ENCODE measurements around the gene TESK2. TPM values are rescaled to one million over a fixed set of nuclear protein-coding genes. Genes with fewer than 3 reads are reported as not detected.

The TESK2 gene
- total RNA-seq, 1 donor from 2014 or later = 1.9 TPM

GRCh38 chr1:45381243-45381642, 109.7 kb downstream of the TESK2 start:
- Mint-ChIP-seq H3K27me3 (ENCODE audit: low read depth) (no peaks in the 10 kb centered on the region), H3K36me3 (ENCODE audit: low read depth) (no peaks in the 10 kb centered on the region), H3K9me3 (no peaks in the 10 kb centered on the region), H3K27ac (ENCODE audit: unreplicated experiment) (no peak overlapping the region), H3K4me1 (no peaks in the 10 kb centered on the region), H3K4me3 (no peak overlapping the region)
- DNase-seq (ENCODE audit: low read depth, low spot score) = no peak
- TF ChIP-seq CTCF (conservative IDR thresholded peaks at IDR 0.05) = no peak

- H3K27me3 Mint-ChIP-seq (ENCODE audit: low read depth) = no peaks in the 10 kb centered on the region
- no peak for DNase-seq (ENCODE audit: low read depth, low spot score)
- H3K36me3 Mint-ChIP-seq (ENCODE audit: low read depth) = no peaks in the 10 kb centered on the region
- no peak overlapping the region for H3K27ac Mint-ChIP-seq (ENCODE audit: unreplicated experiment)
- H3K9me3 Mint-ChIP-seq = no peaks in the 10 kb centered on the region
- no peaks in the 10 kb centered on the region for H3K4me1 Mint-ChIP-seq
- TF ChIP-seq CTCF (conservative IDR thresholded peaks at IDR 0.05) = no peak
- H3K4me3 Mint-ChIP-seq = no peak overlapping the region
Measured at GRCh38 chr1:45380730-45381129, 110.2 kb downstream of the TESK2 start.

GRCh38 chr1:45380125-45380524, 110.8 kb downstream of the TESK2 start:
- Mint-ChIP-seq H3K4me3 (no peak overlapping the region), H3K9me3 (no peaks in the 10 kb centered on the region), H3K36me3 (ENCODE audit: low read depth) (no peaks in the 10 kb centered on the region), H3K4me1 (no peaks in the 10 kb centered on the region), H3K27ac (ENCODE audit: unreplicated experiment) (no peak overlapping the region), H3K27me3 (ENCODE audit: low read depth) (no peaks in the 10 kb centered on the region)
- no peak for TF ChIP-seq CTCF (conservative IDR thresholded peaks at IDR 0.05)
- no peak for DNase-seq (ENCODE audit: low read depth, low spot score)

GRCh38 chr1:45379524-45379923, 111.4 kb downstream of the TESK2 start:
- H3K4me1 Mint-ChIP-seq = no peaks in the 10 kb centered on the region
- TF ChIP-seq CTCF (conservative IDR thresholded peaks at IDR 0.05) = no peak
- no peak overlapping the region for H3K27ac Mint-ChIP-seq (ENCODE audit: unreplicated experiment)
- no peaks in the 10 kb centered on the region for H3K9me3 Mint-ChIP-seq
- H3K4me3 Mint-ChIP-seq = no peak overlapping the region
- no peaks in the 10 kb centered on the region for H3K36me3 Mint-ChIP-seq (ENCODE audit: low read depth)
- DNase-seq (ENCODE audit: low read depth, low spot score) = no peak
- peaks cover 4% of the 10 kb centered on the region for H3K27me3 Mint-ChIP-seq (ENCODE audit: low read depth)

GRCh38 chr1:45378184-45378583, 112.8 kb downstream of the TESK2 start:
- no peak for DNase-seq (ENCODE audit: low read depth, low spot score)
- Mint-ChIP-seq H3K9me3 (no peaks in the 10 kb centered on the region), H3K27me3 (ENCODE audit: low read depth) (peaks cover 5% of the 10 kb centered on the region), H3K4me3 (no peak overlapping the region), H3K4me1 (no peaks in the 10 kb centered on the region), H3K36me3 (ENCODE audit: low read depth) (no peaks in the 10 kb centered on the region), H3K27ac (ENCODE audit: unreplicated experiment) (no peak overlapping the region)
- no peak for TF ChIP-seq CTCF (conservative IDR thresholded peaks at IDR 0.05)
